Activated naive CD4-positive, alpha-beta T cell treated with anti-CD3 and anti-CD28 coated beads for 36 hours (primary cell): ENCODE results near the gene WLS. TPM values are rescaled to one million over a fixed set of nuclear protein-coding genes. Genes with fewer than 3 reads are reported as not detected.
"Not testable (repeated sequence)": the region's sequence is repeated elsewhere in the genome, so short reads cannot be mapped to it uniquely, and the experiment has no call there.

Experiments used
- CTCF ChIA-PET: fragments of 350-600 bp; sonication (Branson Sonifier 250); formaldehyde crosslinking; loops from one replicate; lab custom pipeline; 2021; ENCODE audit warnings: antibody characterized with exemption; lab: Charles Lee
- DNase-seq: peaks from one replicate; pipeline ENCODE4 v3.0.0-alpha.2; 2020
- H3K27ac Mint-ChIP-seq: one replicate; pipeline ENCODE4 v1.8.0; 2021; ENCODE audit warnings: mild to moderate bottlenecking, mixed read lengths
- H3K27me3 Mint-ChIP-seq: one replicate; pipeline ENCODE4 v1.8.0; 2021; ENCODE audit warnings: low read depth, mixed read lengths
- H3K36me3 Mint-ChIP-seq: one replicate; pipeline ENCODE4 v1.8.0; 2021; ENCODE audit warnings: low read depth, mixed read lengths
- H3K4me1 Mint-ChIP-seq: one replicate; pipeline ENCODE4 v1.8.0; 2021; ENCODE audit warnings: low read depth, mixed read lengths
- H3K4me3 Mint-ChIP-seq: one replicate; pipeline ENCODE4 v1.8.0; 2021; ENCODE audit warnings: mild to moderate bottlenecking, moderate library complexity, mixed read lengths
- H3K9me3 Mint-ChIP-seq: one replicate; pipeline ENCODE4 v1.8.0; 2021; ENCODE audit warnings: mixed read lengths
- intact Hi-C: fragments of 100-400 bp; cut with micrococcal nuclease; formaldehyde crosslinking; loops from one replicate; pipeline ENCODE4 v1.15.1; 2023
- total RNA-seq, 2 experiments: library from RNA; stranded (reverse); gene quantifications; one replicate each; pipeline ENCODE4 v1.2.3, GENCODE V29; 2021

The WLS gene
- total RNA-seq, 2 experiments from 2014 or later, result not detected

- CTCF ChIA-PET, result interaction anchor here (0.6 kb wide), 1 partner anchor 51 kb away, joined by 4 read pairs; no protein-coding TSS in a partner anchor
- H3K4me3 Mint-ChIP-seq, result no peak overlapping the region
- H3K4me1 Mint-ChIP-seq, result no peaks in the 10 kb centered on the region
- peaks cover 1% of the 10 kb centered on the region for H3K27me3 Mint-ChIP-seq
- intact Hi-C loops, result no loop called here
- H3K9me3 Mint-ChIP-seq, result no peaks in the 10 kb centered on the region
- no peak for DNase-seq
- no peaks in the 10 kb centered on the region for H3K36me3 Mint-ChIP-seq
- no peak overlapping the region for H3K27ac Mint-ChIP-seq
Measured at GRCh38 chr1:68168545-68169171, 63.7 kb downstream of the WLS start.

- Mint-ChIP-seq H3K27me3 (peaks cover 1% of the 10 kb centered on the region), H3K4me1 (no peaks in the 10 kb centered on the region), H3K9me3 (no peaks in the 10 kb centered on the region), H3K4me3 (no peak overlapping the region), H3K27ac (no peak overlapping the region), H3K36me3 (no peaks in the 10 kb centered on the region)
- CTCF ChIA-PET, result interaction anchor here (0.9 kb wide), 1 partner anchor 47 kb away, joined by 3 read pairs; no protein-coding TSS in a partner anchor
- DNase-seq, result no peak
- intact Hi-C loops, result no loop called here
Measured at GRCh38 chr1:68167211-68167610, 65.1 kb downstream of the WLS start.

DNA sequence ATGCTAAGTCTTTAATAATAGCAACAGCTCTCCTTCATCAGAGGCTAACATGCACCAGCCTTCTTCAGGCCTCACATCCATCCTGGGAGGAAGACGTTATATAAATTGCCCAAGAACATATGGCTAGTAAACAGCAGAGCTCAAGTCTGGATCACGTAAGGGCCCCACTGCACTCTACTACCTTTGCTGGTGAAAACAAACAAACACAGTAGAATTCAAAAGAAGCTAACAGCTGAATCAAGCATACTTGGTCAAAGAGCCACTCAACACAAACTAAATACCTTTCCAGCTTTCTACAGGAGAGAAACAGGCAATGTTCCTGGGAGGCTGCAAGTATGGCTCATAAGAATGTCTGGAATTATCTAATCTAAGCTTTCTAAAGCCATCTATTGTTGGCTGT, 66.0 kb downstream of the WLS start:
- CTCF ChIA-PET, result interaction anchor here (0.7 kb wide), 1 partner anchor 80 kb away, joined by 3 read pairs; no protein-coding TSS in a partner anchor
- H3K4me1 Mint-ChIP-seq, result no peaks in the 10 kb centered on the region
- no peak for DNase-seq
- H3K36me3 Mint-ChIP-seq, result no peaks in the 10 kb centered on the region
- no peaks in the 10 kb centered on the region for H3K9me3 Mint-ChIP-seq
- no peak overlapping the region for H3K4me3 Mint-ChIP-seq
- no peak overlapping the region for H3K27ac Mint-ChIP-seq
- intact Hi-C loops, result no loop called here
- peaks cover 1% of the 10 kb centered on the region for H3K27me3 Mint-ChIP-seq

GRCh38 chr1:68165665-68166064, 66.7 kb downstream of the WLS start:
- no peak for DNase-seq
- H3K4me1 Mint-ChIP-seq, result no peaks in the 10 kb centered on the region
- H3K36me3 Mint-ChIP-seq, result no peaks in the 10 kb centered on the region
- H3K4me3 Mint-ChIP-seq, result no peak overlapping the region
- no peak overlapping the region for H3K27ac Mint-ChIP-seq
- intact Hi-C loops, result no loop called here
- CTCF ChIA-PET, result no interaction called here
- H3K9me3 Mint-ChIP-seq, result no peaks in the 10 kb centered on the region
- H3K27me3 Mint-ChIP-seq, result peaks cover 1% of the 10 kb centered on the region

DNA sequence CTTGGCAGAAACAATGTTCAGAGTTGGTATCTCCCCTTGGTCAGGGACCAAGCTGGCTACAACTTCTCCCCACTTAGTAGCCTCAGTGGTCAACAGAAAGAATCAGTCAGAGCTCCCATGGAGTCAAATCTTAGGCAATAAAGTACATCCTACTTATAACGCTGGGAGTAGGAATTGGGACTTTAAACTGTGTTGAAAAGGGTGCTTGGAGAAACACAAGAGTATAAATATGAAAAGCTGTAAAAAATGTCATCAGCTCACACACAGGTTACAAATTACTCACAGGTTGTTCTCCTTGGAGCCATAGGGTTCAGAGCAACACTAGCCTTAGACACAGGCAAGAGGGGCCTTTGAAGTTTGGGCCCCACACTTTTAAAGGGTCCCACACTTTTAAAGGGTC, 67.4 kb downstream of the WLS start:
- Mint-ChIP-seq H3K27ac (no peak overlapping the region), H3K4me1 (no peaks in the 10 kb centered on the region)
- CTCF ChIA-PET, result interaction anchor here (0.6 kb wide), 1 partner anchor 47 kb away, joined by 5 read pairs; no protein-coding TSS in a partner anchor

DNA sequence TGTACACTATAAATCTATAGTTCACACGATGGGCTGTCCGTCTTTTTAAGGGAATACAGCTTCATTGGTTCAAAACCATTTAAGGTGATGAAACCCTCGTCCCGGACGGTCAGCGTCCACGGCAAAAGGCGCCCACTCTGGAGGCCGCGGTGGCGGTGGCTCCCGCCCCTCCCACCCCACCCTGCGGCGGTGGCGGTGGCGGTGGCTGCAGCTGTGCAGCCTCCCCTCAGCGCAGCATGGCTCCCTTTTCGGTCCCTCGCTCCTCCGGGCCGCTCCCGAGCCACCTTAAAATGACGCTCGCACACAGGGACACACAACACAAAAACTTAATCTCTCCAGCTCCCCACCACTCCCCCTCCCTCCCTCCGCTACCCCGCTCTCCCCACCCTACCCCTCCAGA, 69.1 kb downstream of the WLS start:
- intact Hi-C loops, result no loop called here
- Mint-ChIP-seq H3K27me3 (peaks cover 1% of the 10 kb centered on the region), H3K27ac (no peak overlapping the region), H3K4me1 (no peaks in the 10 kb centered on the region), H3K36me3 (no peaks in the 10 kb centered on the region), H3K4me3 (no peak overlapping the region), H3K9me3 (no peaks in the 10 kb centered on the region)
- DNase-seq, result no peak
- CTCF ChIA-PET, result no interaction called here

More for the DNA sequence above, 67.4 kb downstream of the WLS start:
- intact Hi-C loops, result no loop called here
- Mint-ChIP-seq H3K4me3 (no peak overlapping the region), H3K9me3 (no peaks in the 10 kb centered on the region), H3K27me3 (peaks cover 1% of the 10 kb centered on the region), H3K36me3 (no peaks in the 10 kb centered on the region)
- no peak for DNase-seq

- DNase-seq, result no peak
- CTCF ChIA-PET, result no interaction called here
- H3K4me3 Mint-ChIP-seq, result no peak overlapping the region
- no peaks in the 10 kb centered on the region for H3K4me1 Mint-ChIP-seq
- H3K27me3 Mint-ChIP-seq, result peaks cover 1% of the 10 kb centered on the region
- no peaks in the 10 kb centered on the region for H3K36me3 Mint-ChIP-seq
- H3K9me3 Mint-ChIP-seq, result no peaks in the 10 kb centered on the region
- no peak overlapping the region for H3K27ac Mint-ChIP-seq
- intact Hi-C loops, result no loop called here
Measured at GRCh38 chr1:68162761-68163160, 69.6 kb downstream of the WLS start.

DNA sequence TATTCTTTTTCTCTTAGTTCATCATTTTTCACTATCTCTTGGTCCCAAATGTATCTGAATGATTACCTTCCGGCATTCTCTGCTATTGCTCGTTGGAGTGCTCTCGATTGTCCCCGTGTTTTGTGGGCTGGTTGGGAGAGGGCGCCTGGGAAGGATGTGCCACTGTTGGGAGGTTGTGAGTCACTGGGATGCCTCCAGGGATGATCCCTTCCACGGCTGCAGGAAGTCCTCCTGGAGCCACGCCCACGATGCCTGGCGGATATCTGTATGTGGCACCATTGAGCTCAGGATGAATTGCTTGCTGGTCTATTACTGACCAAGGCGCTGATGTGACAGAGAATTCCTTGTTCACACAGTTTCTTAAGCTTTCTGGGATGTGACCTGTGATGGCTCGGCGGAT, 70.7 kb downstream of the WLS start:
- H3K4me3 Mint-ChIP-seq, H3K36me3 Mint-ChIP-seq, H3K4me1 Mint-ChIP-seq, CTCF ChIA-PET, H3K27ac Mint-ChIP-seq, intact Hi-C loops, H3K9me3 Mint-ChIP-seq, H3K27me3 Mint-ChIP-seq, DNase-seq: not testable (repeated sequence)

- CTCF ChIA-PET, H3K27ac Mint-ChIP-seq, H3K36me3 Mint-ChIP-seq, DNase-seq, H3K4me3 Mint-ChIP-seq, H3K9me3 Mint-ChIP-seq, H3K27me3 Mint-ChIP-seq, intact Hi-C loops, H3K4me1 Mint-ChIP-seq: not testable (repeated sequence)
Measured at GRCh38 chr1:68160935-68161334, 71.4 kb downstream of the WLS start.

- no peak overlapping the region for H3K4me3 Mint-ChIP-seq
- intact Hi-C loops, result no loop called here
Measured at GRCh38 chr1:68160021-68160420, 72.3 kb downstream of the WLS start.

GRCh38 chr1:68158837-68159236, 73.5 kb downstream of the WLS start:
- no peak overlapping the region for H3K4me3 Mint-ChIP-seq
- no peak overlapping the region for H3K27ac Mint-ChIP-seq
- no peaks in the 10 kb centered on the region for H3K36me3 Mint-ChIP-seq
- DNase-seq, result no peak
- CTCF ChIA-PET, result interaction anchor here (1.7 kb wide), 1 partner anchor 42 kb away, joined by 7 read pairs; no protein-coding TSS in a partner anchor
- H3K27me3 Mint-ChIP-seq, result no peaks in the 10 kb centered on the region
- no peaks in the 10 kb centered on the region for H3K9me3 Mint-ChIP-seq
- intact Hi-C loops, result no loop called here
- H3K4me1 Mint-ChIP-seq, result no peaks in the 10 kb centered on the region

More at GRCh38 chr1:68160021-68160420, 72.3 kb downstream of the WLS start:
- Mint-ChIP-seq H3K9me3 (no peaks in the 10 kb centered on the region), H3K4me1 (no peaks in the 10 kb centered on the region), H3K27ac (no peak overlapping the region), H3K27me3 (peaks cover 1% of the 10 kb centered on the region), H3K36me3 (no peaks in the 10 kb centered on the region)
- DNase-seq, result no peak
- CTCF ChIA-PET, result no interaction called here

DNA sequence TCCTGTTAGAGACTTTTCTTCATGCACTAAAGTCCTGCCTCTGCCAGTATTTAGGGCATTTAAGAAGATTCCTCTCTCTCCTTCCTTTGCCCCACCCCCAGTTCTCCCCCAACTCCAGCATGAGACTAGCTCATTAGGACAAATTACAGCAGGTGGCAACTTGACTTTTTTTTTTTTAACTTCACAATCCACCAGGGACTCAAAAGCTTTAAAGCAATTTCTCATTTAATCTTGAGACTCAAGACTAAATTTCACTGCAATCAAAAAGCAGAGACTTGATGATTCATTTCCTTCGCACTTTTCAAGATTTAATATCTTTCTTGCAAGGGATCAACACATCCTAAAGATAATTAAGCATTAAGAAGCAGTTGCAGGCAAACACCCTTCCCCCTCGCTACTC, 74.9 kb downstream of the WLS start:
- no peaks in the 10 kb centered on the region for H3K4me1 Mint-ChIP-seq
- no peak for DNase-seq
- H3K36me3 Mint-ChIP-seq, result no peaks in the 10 kb centered on the region
- H3K9me3 Mint-ChIP-seq, result no peaks in the 10 kb centered on the region
- H3K27me3 Mint-ChIP-seq, result no peaks in the 10 kb centered on the region
- intact Hi-C loops, result no loop called here
- no peak overlapping the region for H3K4me3 Mint-ChIP-seq
- CTCF ChIA-PET, result interaction anchor here (0.6 kb wide), 1 partner anchor 119 kb away, joined by 3 read pairs; no protein-coding TSS in a partner anchor
- H3K27ac Mint-ChIP-seq, result no peak overlapping the region

- Mint-ChIP-seq H3K4me1 (no peaks in the 10 kb centered on the region), H3K4me3 (no peak overlapping the region), H3K36me3 (no peaks in the 10 kb centered on the region), H3K27me3 (no peaks in the 10 kb centered on the region), H3K27ac (no peak overlapping the region), H3K9me3 (no peaks in the 10 kb centered on the region)
- DNase-seq, result no peak
- CTCF ChIA-PET, result no interaction called here
- intact Hi-C loops, result no loop called here
Measured at GRCh38 chr1:68151690-68152089, 80.6 kb downstream of the WLS start.
